OCI-LY1 (cell line): ENCODE data around the gene EIF2AK2.

Experiments used
- H2AFZ ChIP-seq: fragments of 200-600 bp; sonication (generic), shearing (Covaris generic); 2 replicates; pipeline ENCODE4 v1.6.0; 2014; ENCODE audit warnings: antibody characterized with exemption, mild to moderate bottlenecking, low read length
- H3F3A ChIP-seq: fragments of 200-600 bp; sonication (generic), shearing (Covaris generic); 2 replicates; pipeline ENCODE4 v1.6.0; 2014; ENCODE audit warnings: mild to moderate bottlenecking, antibody characterized with exemption, low read length, moderate library complexity; ENCODE audit not compliant: insufficient read depth
- H3K27ac ChIP-seq: fragments of 200-600 bp; sonication (generic); 2 replicates; pipeline ENCODE4 v1.5.1; 2014; ENCODE audit warnings: low read length, mixed run types, mild to moderate bottlenecking, low read depth; ENCODE audit not compliant: poor library complexity, severe bottlenecking
- H3K27me3 ChIP-seq: fragments of 200-600 bp; sonication (generic); 2 replicates; pipeline ENCODE4 v1.6.0; 2014; ENCODE audit warnings: antibody characterized with exemption, mild to moderate bottlenecking, low read length, moderate library complexity; ENCODE audit not compliant: insufficient read depth
- H3K36me3 ChIP-seq: fragments of 200-600 bp; sonication (generic); 2 replicates; pipeline ENCODE4 v1.6.1; 2014; ENCODE audit warnings: mild to moderate bottlenecking, antibody characterized with exemption, low read length, moderate library complexity, mixed read lengths; ENCODE audit not compliant: insufficient read depth
- H3K4me1 ChIP-seq: fragments of 200-600 bp; sonication (generic); 2 replicates; pipeline ENCODE4 v1.5.1; 2014; ENCODE audit warnings: mild to moderate bottlenecking, low read length, moderate library complexity; ENCODE audit not compliant: insufficient read depth, severe bottlenecking
- H3K4me2 ChIP-seq: fragments of 200-600 bp; sonication (generic), shearing (Covaris generic); 2 replicates; pipeline ENCODE4 v1.6.1; 2014; ENCODE audit warnings: low read length
- H3K4me3 ChIP-seq: fragments of 200-600 bp; sonication (generic); 2 replicates; pipeline ENCODE4 v1.5.1; 2014; ENCODE audit warnings: low read length, low read depth, mild to moderate bottlenecking, mixed read lengths; ENCODE audit not compliant: poor library complexity, severe bottlenecking
- H3K79me2 ChIP-seq: fragments of 200-600 bp; shearing (Covaris generic); 2 replicates; pipeline ENCODE4 v1.6.1; 2016; ENCODE audit warnings: mixed run types, low read length, mixed read lengths; ENCODE audit not compliant: insufficient read depth
- H3K9ac ChIP-seq: fragments of 200-600 bp; sonication (generic), shearing (Covaris generic); 2 replicates; pipeline ENCODE4 v1.6.1; 2014; ENCODE audit warnings: mild to moderate bottlenecking, low read length, mixed read lengths
- H3K9me2 ChIP-seq: fragments of 200-600 bp; sonication (generic), shearing (Covaris generic); 2 replicates; pipeline ENCODE4 v1.6.1; 2014; ENCODE audit warnings: low read depth, mild to moderate bottlenecking, low read length, mixed read lengths
- H3K9me3 ChIP-seq: fragments of 200-600 bp; shearing (Covaris generic); 2 replicates; pipeline ENCODE4 v1.6.1; 2014; ENCODE audit warnings: low read length, mixed read lengths
- H4K20me1 ChIP-seq: fragments of 200-600 bp; sonication (generic), shearing (Covaris generic); 2 replicates; pipeline ENCODE4 v1.6.0; 2016; ENCODE audit warnings: mild to moderate bottlenecking, low read length; ENCODE audit not compliant: insufficient read depth
- CTCF ChIP-seq: fragments of 200-600 bp; sonication (generic), shearing (Covaris generic); IDR thresholded peaks from 2 replicates; pipeline ENCODE4 v1.5.1; 2017; ENCODE audit warnings: mild to moderate bottlenecking, antibody characterized with exemption, low read length, moderate library complexity, mixed read lengths
- EZH2 ChIP-seq: fragments of 200-600 bp; sonication (generic), shearing (Covaris generic); IDR thresholded peaks from 2 replicates; pipeline ENCODE4 v1.8.0; 2017; ENCODE audit warnings: borderline replicate concordance, mixed run types, mild to moderate bottlenecking, antibody characterized with exemption, low read length, moderate library complexity, mixed read lengths

EIF2AK2 gene

DNA sequence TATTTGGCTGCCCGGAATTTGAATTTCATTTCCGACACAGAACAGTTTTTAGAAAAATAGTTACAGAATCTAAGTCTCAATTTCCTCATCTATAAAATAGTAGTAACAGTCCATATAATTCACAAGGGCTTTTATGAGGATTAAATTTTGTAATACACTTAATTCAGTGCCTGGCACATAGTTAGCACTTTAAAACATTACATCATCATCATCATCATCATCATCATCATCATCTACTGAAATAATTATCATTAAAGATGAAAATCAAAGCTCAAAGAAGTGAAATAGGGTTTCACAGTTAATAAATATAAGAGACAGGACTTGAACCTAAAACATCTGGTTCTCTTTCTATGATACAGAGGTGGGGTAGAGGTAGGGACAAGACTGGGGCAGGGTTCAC, 85.8 kb downstream of the EIF2AK2 start:
- peaks cover 88% of the 10 kb centered on the region for H3K36me3 ChIP-seq
- no peaks in the 10 kb centered on the region for H3K4me1 ChIP-seq
- no peaks in the 10 kb centered on the region for H4K20me1 ChIP-seq
- no peak overlapping the region for H3K4me3 ChIP-seq
- H3K9me3 ChIP-seq: no peaks in the 10 kb centered on the region
- no peaks in the 10 kb centered on the region for H3K79me2 ChIP-seq
- no peaks in the 10 kb centered on the region for H3K27me3 ChIP-seq
- no peak overlapping the region for H3K4me2 ChIP-seq
- no peaks in the 10 kb centered on the region for H3K9me2 ChIP-seq
- no peaks in the 10 kb centered on the region for H3F3A ChIP-seq
- TF ChIP-seq EZH2: no peak
- TF ChIP-seq CTCF: no peak
- H3K27ac ChIP-seq: no peak overlapping the region
- no peak overlapping the region for H2AFZ ChIP-seq
- H3K9ac ChIP-seq: no peak overlapping the region

GRCh38 chr2:37068686-37069085, 88.1 kb downstream of the EIF2AK2 start:
- H3K9me2 ChIP-seq: no peaks in the 10 kb centered on the region
- H3K36me3 ChIP-seq: peaks cover 91% of the 10 kb centered on the region
- no peak overlapping the region for H3K9ac ChIP-seq
- no peak overlapping the region for H3K4me3 ChIP-seq
- H2AFZ ChIP-seq: no peak overlapping the region
- H3K4me1 ChIP-seq: no peaks in the 10 kb centered on the region
- no peaks in the 10 kb centered on the region for H3K27me3 ChIP-seq
- no peaks in the 10 kb centered on the region for H3F3A ChIP-seq
- TF ChIP-seq CTCF (no peak), EZH2 (no peak)
- no peaks in the 10 kb centered on the region for H4K20me1 ChIP-seq
- H3K9me3 ChIP-seq: no peaks in the 10 kb centered on the region
- no peak overlapping the region for H3K4me2 ChIP-seq
- no peak overlapping the region for H3K27ac ChIP-seq
- no peaks in the 10 kb centered on the region for H3K79me2 ChIP-seq

DNA sequence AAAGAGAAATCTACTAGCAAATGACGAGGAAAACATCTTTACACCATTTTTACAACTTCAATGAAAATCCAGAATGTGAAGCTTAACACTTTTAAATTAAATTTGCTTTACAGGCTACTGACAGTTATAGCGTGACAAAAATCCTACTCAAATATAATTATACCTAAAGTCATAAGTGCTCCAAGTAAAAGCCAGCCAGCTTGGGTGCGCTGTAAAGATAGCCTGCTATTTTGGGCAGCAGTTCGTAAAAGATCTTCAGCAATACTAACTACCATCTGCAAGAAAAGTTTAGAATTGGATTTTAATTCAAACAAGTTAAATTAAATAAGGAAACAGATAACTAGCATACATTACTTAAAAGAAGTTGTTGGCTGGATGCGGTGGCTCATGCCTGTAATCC, 95.0 kb downstream of the EIF2AK2 start:
- no peak overlapping the region for H3K27ac ChIP-seq
- H3K4me3 ChIP-seq: no peak overlapping the region
- H3F3A ChIP-seq: no peaks in the 10 kb centered on the region
- no peaks in the 10 kb centered on the region for H4K20me1 ChIP-seq
- H3K4me1 ChIP-seq: no peaks in the 10 kb centered on the region
- H3K36me3 ChIP-seq: peaks cover 76% of the 10 kb centered on the region
- no peaks in the 10 kb centered on the region for H3K9me3 ChIP-seq
- no peak overlapping the region for H3K4me2 ChIP-seq
- no peaks in the 10 kb centered on the region for H3K9me2 ChIP-seq
- H3K79me2 ChIP-seq: no peaks in the 10 kb centered on the region
- no peaks in the 10 kb centered on the region for H3K27me3 ChIP-seq
- no peak overlapping the region for H2AFZ ChIP-seq
- H3K9ac ChIP-seq: no peak overlapping the region
- no peak for TF ChIP-seq CTCF
- TF ChIP-seq EZH2: no peak
